Fibroblast of the aortic adventitia (primary cell): Measurements from ENCODE around the gene SH3BGRL. TPM values are rescaled to one million over a fixed set of nuclear protein-coding genes. Genes with fewer than 3 reads are reported as not detected.

ENCODE experiments used
- DNase-seq: peaks from one replicate; pipeline ENCODE4 v3.0.0-alpha.2; 2010; ENCODE audit warnings: low read depth
- H3K4me3 ChIP-seq: 2 replicates; pipeline ENCODE4 v1.5.1; 2011; ENCODE audit warnings: low read depth, mild to moderate bottlenecking, control low read depth, low read length, moderate library complexity
- CTCF ChIP-seq: IDR thresholded peaks from 2 replicates; pipeline ENCODE4 v1.5.1; 2011; ENCODE audit warnings: mild to moderate bottlenecking, low read length, control low read depth, inconsistent platforms; ENCODE audit not compliant: insufficient read depth
- total RNA-seq: library from RNA; depleted of rRNA; stranded (reverse); fragments of >200 nt; gene quantifications from 2 replicates; pipeline ENCODE4 v1.2.3, GENCODE V29; 2012; ENCODE audit warnings: low replicate concordance

The SH3BGRL gene
- total RNA-seq, 1 donor = 132 TPM

GRCh38 chrX:81255876-81256275 is 54.0 kb downstream of the SH3BGRL start:
- no peak for TF ChIP-seq CTCF
- no peak for DNase-seq
- H3K4me3 ChIP-seq = no peak overlapping the region

GRCh38 chrX:81257817-81258216 is 55.9 kb downstream of the SH3BGRL start:
- DNase-seq = no peak
- H3K4me3 ChIP-seq = no peak overlapping the region
- TF ChIP-seq CTCF = no peak

GRCh38 chrX:81259020-81259713 is 57.3 kb downstream of the SH3BGRL start:
- H3K4me3 ChIP-seq = no peak overlapping the region
- peak; percentile 48 for DNase-seq
- TF ChIP-seq CTCF = no peak

GRCh38 chrX:81259714-81260395 is 58.0 kb downstream of the SH3BGRL start:
- H3K4me3 ChIP-seq = no peak overlapping the region
- no peak for TF ChIP-seq CTCF
- DNase-seq = peak; percentile 41

- no peak for TF ChIP-seq CTCF
- DNase-seq = peak; percentile 34
- no peak overlapping the region for H3K4me3 ChIP-seq
Observed at GRCh38 chrX:81261576-81261975, 59.7 kb downstream of the SH3BGRL start.

GRCh38 chrX:81263059-81263458 is 61.2 kb downstream of the SH3BGRL start:
- no peak overlapping the region for H3K4me3 ChIP-seq
- DNase-seq = no peak
- no peak for TF ChIP-seq CTCF

- no peak for TF ChIP-seq CTCF
- no peak overlapping the region for H3K4me3 ChIP-seq
- DNase-seq = no peak
Observed at GRCh38 chrX:81278616-81279015, 76.7 kb downstream of the SH3BGRL start.
